GM12864 (cell line): Measurements from ENCODE around the gene SRRM1.

Source experiments
- DNase-seq: peaks from one replicate; pipeline ENCODE4 v3.0.0-alpha.2; 2011; ENCODE audit warnings: low read depth
- H3K4me3 ChIP-seq: 2 replicates; pipeline ENCODE4 v1.5.1; 2011; ENCODE audit warnings: mild to moderate bottlenecking, low read depth, low read length, control low read depth
- CTCF ChIP-seq: IDR thresholded peaks from 2 replicates; pipeline ENCODE4 v1.5.1; 2011; ENCODE audit warnings: low read depth, mild to moderate bottlenecking, moderate library complexity, low read length, control low read depth, inconsistent platforms; ENCODE audit errors: missing control alignments

Gene SRRM1

GRCh38 chr1:24679725-24680124 is 36.6 kb downstream of the SRRM1 start:
- H3K4me3 ChIP-seq, result no peak overlapping the region
- TF ChIP-seq CTCF, result no peak
- no peak for DNase-seq

GRCh38 chr1:24683713-24684162 is 40.6 kb downstream of the SRRM1 start:
- no peak for DNase-seq
- no peak for TF ChIP-seq CTCF
- no peak overlapping the region for H3K4me3 ChIP-seq

- no peak overlapping the region for H3K4me3 ChIP-seq
- TF ChIP-seq CTCF, result no peak
- no peak for DNase-seq
Measured at GRCh38 chr1:24688033-24688432, 44.9 kb downstream of the SRRM1 start.

GRCh38 chr1:24688621-24689195 is 45.6 kb downstream of the SRRM1 start:
- no peak overlapping the region for H3K4me3 ChIP-seq
- TF ChIP-seq CTCF, result peak; percentile 94
- no peak for DNase-seq

GRCh38 chr1:24691051-24691450 is 47.9 kb downstream of the SRRM1 start:
- DNase-seq, result no peak
- no peak overlapping the region for H3K4me3 ChIP-seq
- no peak for TF ChIP-seq CTCF

GRCh38 chr1:24692351-24692980 is 49.4 kb downstream of the SRRM1 start:
- DNase-seq, result no peak
- no peak for TF ChIP-seq CTCF
- no peak overlapping the region for H3K4me3 ChIP-seq

GRCh38 chr1:24693827-24694379 is 50.8 kb downstream of the SRRM1 start:
- DNase-seq, result no peak
- no peak overlapping the region for H3K4me3 ChIP-seq
- TF ChIP-seq CTCF, result no peak
